ENCODE data around the gene CTIF.

CTIF gene

DNA sequence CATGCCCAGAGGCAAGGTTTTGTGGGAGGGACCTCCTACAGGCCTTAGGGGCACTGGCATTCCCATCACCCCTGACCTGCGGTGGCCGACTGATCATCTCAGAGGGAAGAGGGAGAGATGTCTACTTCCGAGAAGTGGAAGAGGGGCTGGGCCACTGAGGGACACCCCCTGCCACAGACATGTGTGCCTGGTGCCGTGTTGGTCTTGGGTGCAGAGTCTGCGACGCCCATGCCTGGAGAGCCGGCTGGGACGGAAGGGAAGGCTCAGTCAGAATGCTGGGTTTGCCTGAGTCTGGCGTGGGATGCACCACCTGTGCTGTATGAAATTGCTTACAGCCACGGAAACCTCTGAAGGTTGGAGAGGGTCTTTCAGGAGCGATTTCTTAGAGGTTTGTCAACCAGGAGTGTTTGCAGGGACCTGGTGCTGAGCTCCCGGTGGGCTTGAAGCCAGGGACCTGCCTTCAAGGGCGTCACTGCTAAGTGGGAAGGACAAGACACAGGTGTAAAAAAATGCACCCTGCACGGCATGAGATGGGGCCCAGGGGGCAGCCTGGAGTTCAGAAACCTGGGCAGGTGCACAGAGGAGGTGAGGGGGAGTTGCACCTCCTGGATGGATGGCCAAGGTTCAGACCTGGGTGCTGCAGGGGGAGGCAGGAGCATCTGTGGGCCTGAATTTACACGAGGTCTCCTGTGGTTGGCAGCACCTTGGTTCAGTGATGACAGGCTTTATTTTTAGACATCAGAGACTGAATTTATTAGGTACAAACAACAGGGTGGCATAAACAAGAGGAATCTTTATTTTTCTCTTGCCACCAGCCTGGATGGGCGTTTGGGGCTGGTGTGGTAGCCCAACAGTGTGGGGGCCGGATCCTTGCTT, 100.3 kb downstream of the CTIF start:
- H3K9me3 ChIP-seq (ENCODE audit: control insufficient read depth, low read length) = no peaks in the 10 kb centered on the region
- H3K27me3 ChIP-seq (replicated peaks; ENCODE audit: control insufficient read depth, insufficient read depth, low read length, poor library complexity, severe bottlenecking) = no peaks in the 10 kb centered on the region
- no peak for DNase-seq
- no peak overlapping the region for H3K27ac ChIP-seq (ENCODE audit: insufficient read depth, low read length, poor library complexity, severe bottlenecking)
- no peaks in the 10 kb centered on the region for H3K4me1 ChIP-seq (ENCODE audit: control insufficient read depth, insufficient read depth, low read length, poor library complexity, severe bottlenecking)
- no peaks in the 10 kb centered on the region for H3K36me3 ChIP-seq (ENCODE audit: control insufficient read depth, insufficient read depth, low read length)
- no peak overlapping the region for H3K4me3 ChIP-seq (ENCODE audit: insufficient read depth, low read depth, low read length, poor library complexity, severe bottlenecking)

- H3K27ac ChIP-seq (ENCODE audit: insufficient read depth, low read length, poor library complexity, severe bottlenecking) = no peak overlapping the region
- DNase-seq = no peak
- no peaks in the 10 kb centered on the region for H3K27me3 ChIP-seq (replicated peaks; ENCODE audit: control insufficient read depth, insufficient read depth, low read length, poor library complexity, severe bottlenecking)
These were observed 101.1 kb downstream of the CTIF start for GRCh38 chr18:48639772-48640432.

GRCh38 chr18:48640566-48641270, 101.9 kb downstream of the CTIF start:
- no peak overlapping the region for H3K4me3 ChIP-seq (ENCODE audit: insufficient read depth, low read depth, low read length, poor library complexity, severe bottlenecking)
- no peaks in the 10 kb centered on the region for H3K9me3 ChIP-seq (ENCODE audit: control insufficient read depth, low read length)
- no peaks in the 10 kb centered on the region for H3K36me3 ChIP-seq (ENCODE audit: control insufficient read depth, insufficient read depth, low read length)
- no peaks in the 10 kb centered on the region for H3K4me1 ChIP-seq (ENCODE audit: control insufficient read depth, insufficient read depth, low read length, poor library complexity, severe bottlenecking)
- no peak for DNase-seq
- H3K27me3 ChIP-seq (replicated peaks; ENCODE audit: control insufficient read depth, insufficient read depth, low read length, poor library complexity, severe bottlenecking) = no peaks in the 10 kb centered on the region
- H3K27ac ChIP-seq (ENCODE audit: insufficient read depth, low read length, poor library complexity, severe bottlenecking) = no peak overlapping the region

More at GRCh38 chr18:48639772-48640432, 101.1 kb downstream of the CTIF start:
- Histone ChIP-seq H3K9me3 (ENCODE audit: control insufficient read depth, low read length) (no peaks in the 10 kb centered on the region), H3K36me3 (ENCODE audit: control insufficient read depth, insufficient read depth, low read length) (no peaks in the 10 kb centered on the region), H3K4me1 (ENCODE audit: control insufficient read depth, insufficient read depth, low read length, poor library complexity, severe bottlenecking) (no peaks in the 10 kb centered on the region), H3K4me3 (ENCODE audit: insufficient read depth, low read depth, low read length, poor library complexity, severe bottlenecking) (no peak overlapping the region)

GRCh38 chr18:48641981-48642380, 103.2 kb downstream of the CTIF start:
- H3K4me1 ChIP-seq (ENCODE audit: control insufficient read depth, insufficient read depth, low read length, poor library complexity, severe bottlenecking) = no peaks in the 10 kb centered on the region
- DNase-seq = no peak
- H3K27ac ChIP-seq (ENCODE audit: insufficient read depth, low read length, poor library complexity, severe bottlenecking) = no peak overlapping the region
- no peak overlapping the region for H3K4me3 ChIP-seq (ENCODE audit: insufficient read depth, low read depth, low read length, poor library complexity, severe bottlenecking)
- H3K9me3 ChIP-seq (ENCODE audit: control insufficient read depth, low read length) = no peaks in the 10 kb centered on the region
- H3K27me3 ChIP-seq (replicated peaks; ENCODE audit: control insufficient read depth, insufficient read depth, low read length, poor library complexity, severe bottlenecking) = no peaks in the 10 kb centered on the region
- H3K36me3 ChIP-seq (ENCODE audit: control insufficient read depth, insufficient read depth, low read length) = no peaks in the 10 kb centered on the region

DNA sequence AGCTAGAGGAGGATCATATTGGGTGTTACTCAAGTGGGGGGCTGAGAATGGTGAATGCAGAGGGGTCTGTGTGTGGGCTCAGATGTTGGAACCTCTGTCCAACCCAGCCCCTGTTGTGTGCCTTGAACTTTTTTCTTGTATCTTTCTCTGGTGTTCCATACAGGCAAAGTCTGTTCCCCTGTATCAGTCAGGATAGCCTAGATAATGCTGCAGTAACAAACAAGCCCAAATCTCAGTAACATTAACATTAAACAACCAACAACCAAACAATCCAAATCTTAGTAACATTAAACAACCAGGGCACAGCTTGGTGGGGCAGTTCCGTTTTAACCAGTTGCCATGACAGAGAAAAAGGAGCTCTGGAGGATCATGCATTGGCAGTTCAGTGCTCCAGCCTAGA, 103.7 kb downstream of the CTIF start:
- H3K27ac ChIP-seq (ENCODE audit: insufficient read depth, low read length, poor library complexity, severe bottlenecking) = no peak overlapping the region
- no peaks in the 10 kb centered on the region for H3K4me1 ChIP-seq (ENCODE audit: control insufficient read depth, insufficient read depth, low read length, poor library complexity, severe bottlenecking)
- no peaks in the 10 kb centered on the region for H3K27me3 ChIP-seq (replicated peaks; ENCODE audit: control insufficient read depth, insufficient read depth, low read length, poor library complexity, severe bottlenecking)
- H3K36me3 ChIP-seq (ENCODE audit: control insufficient read depth, insufficient read depth, low read length) = no peaks in the 10 kb centered on the region
- H3K9me3 ChIP-seq (ENCODE audit: control insufficient read depth, low read length) = no peaks in the 10 kb centered on the region
- no peak for DNase-seq
- no peak overlapping the region for H3K4me3 ChIP-seq (ENCODE audit: insufficient read depth, low read depth, low read length, poor library complexity, severe bottlenecking)

- Histone ChIP-seq H3K36me3 (ENCODE audit: control insufficient read depth, insufficient read depth, low read length) (no peaks in the 10 kb centered on the region), H3K27ac (ENCODE audit: insufficient read depth, low read length, poor library complexity, severe bottlenecking) (no peak overlapping the region), H3K4me3 (ENCODE audit: insufficient read depth, low read depth, low read length, poor library complexity, severe bottlenecking) (no peak overlapping the region), H3K27me3 (replicated peaks; ENCODE audit: control insufficient read depth, insufficient read depth, low read length, poor library complexity, severe bottlenecking) (no peaks in the 10 kb centered on the region), H3K4me1 (ENCODE audit: control insufficient read depth, insufficient read depth, low read length, poor library complexity, severe bottlenecking) (no peaks in the 10 kb centered on the region), H3K9me3 (ENCODE audit: control insufficient read depth, low read length) (no peaks in the 10 kb centered on the region)
- no peak for DNase-seq
These were observed 104.4 kb downstream of the CTIF start for GRCh38 chr18:48643262-48643661.

DNA sequence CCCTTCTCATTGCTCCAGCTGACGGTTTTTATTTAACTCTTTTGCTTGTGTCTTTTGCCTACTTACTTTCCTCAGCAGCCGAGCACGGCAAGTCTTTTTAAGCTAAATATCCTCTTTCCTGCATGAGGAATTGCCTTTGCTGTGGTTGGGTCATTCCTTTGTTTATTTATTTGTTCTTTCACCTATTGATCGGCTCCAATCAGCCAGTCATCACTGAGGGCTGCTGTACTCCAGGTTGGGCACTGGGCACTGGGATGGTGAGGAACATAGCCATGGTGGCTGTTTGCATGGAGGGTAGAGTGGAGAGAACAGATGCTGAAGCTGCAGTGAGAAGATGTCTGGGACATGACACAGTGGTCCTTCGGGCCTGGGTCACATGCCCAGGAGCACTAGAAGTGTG, 105.2 kb downstream of the CTIF start:
- DNase-seq = no peak
- Histone ChIP-seq H3K27me3 (replicated peaks; ENCODE audit: control insufficient read depth, insufficient read depth, low read length, poor library complexity, severe bottlenecking) (no peaks in the 10 kb centered on the region), H3K27ac (ENCODE audit: insufficient read depth, low read length, poor library complexity, severe bottlenecking) (no peak overlapping the region), H3K36me3 (ENCODE audit: control insufficient read depth, insufficient read depth, low read length) (no peaks in the 10 kb centered on the region), H3K9me3 (ENCODE audit: control insufficient read depth, low read length) (no peaks in the 10 kb centered on the region), H3K4me1 (ENCODE audit: control insufficient read depth, insufficient read depth, low read length, poor library complexity, severe bottlenecking) (no peaks in the 10 kb centered on the region), H3K4me3 (ENCODE audit: insufficient read depth, low read depth, low read length, poor library complexity, severe bottlenecking) (no peak overlapping the region)

- Histone ChIP-seq H3K36me3 (ENCODE audit: control insufficient read depth, insufficient read depth, low read length) (no peaks in the 10 kb centered on the region), H3K4me1 (ENCODE audit: control insufficient read depth, insufficient read depth, low read length, poor library complexity, severe bottlenecking) (no peaks in the 10 kb centered on the region), H3K27me3 (replicated peaks; ENCODE audit: control insufficient read depth, insufficient read depth, low read length, poor library complexity, severe bottlenecking) (no peaks in the 10 kb centered on the region), H3K27ac (ENCODE audit: insufficient read depth, low read length, poor library complexity, severe bottlenecking) (no peak overlapping the region), H3K4me3 (ENCODE audit: insufficient read depth, low read depth, low read length, poor library complexity, severe bottlenecking) (no peak overlapping the region), H3K9me3 (ENCODE audit: control insufficient read depth, low read length) (no peaks in the 10 kb centered on the region)
- no peak for DNase-seq
These were observed 106.7 kb downstream of the CTIF start for GRCh38 chr18:48645427-48646002.

DNA sequence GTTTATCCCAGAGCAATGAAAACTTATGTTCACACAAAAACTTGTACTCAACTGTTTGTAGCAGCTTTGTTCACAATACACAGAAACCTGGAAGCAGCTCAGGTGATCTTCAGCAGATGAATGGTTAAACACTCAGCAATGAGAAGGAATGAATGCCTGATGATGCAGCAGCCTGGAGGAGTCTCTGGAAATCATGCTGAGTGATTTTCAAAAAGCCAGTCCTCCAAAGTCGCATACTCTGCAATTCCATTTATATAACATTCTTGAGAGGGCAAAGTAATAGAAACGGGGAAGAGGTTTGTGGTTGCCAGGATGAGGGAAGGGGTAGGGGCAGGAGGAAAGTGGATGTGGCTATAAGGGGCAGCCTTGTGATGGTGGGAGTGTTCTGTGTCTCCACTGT, 108.1 kb downstream of the CTIF start:
- H3K9me3 ChIP-seq (ENCODE audit: control insufficient read depth, low read length) = no peaks in the 10 kb centered on the region
- H3K4me1 ChIP-seq (ENCODE audit: control insufficient read depth, insufficient read depth, low read length, poor library complexity, severe bottlenecking) = no peaks in the 10 kb centered on the region

More for the DNA sequence above, 108.1 kb downstream of the CTIF start:
- no peak for DNase-seq
- Histone ChIP-seq H3K36me3 (ENCODE audit: control insufficient read depth, insufficient read depth, low read length) (no peaks in the 10 kb centered on the region), H3K27me3 (replicated peaks; ENCODE audit: control insufficient read depth, insufficient read depth, low read length, poor library complexity, severe bottlenecking) (no peaks in the 10 kb centered on the region), H3K4me3 (ENCODE audit: insufficient read depth, low read depth, low read length, poor library complexity, severe bottlenecking) (no peak overlapping the region), H3K27ac (ENCODE audit: insufficient read depth, low read length, poor library complexity, severe bottlenecking) (no peak overlapping the region)

Data from effector memory CD4-positive, alpha-beta T cell (primary cell).